ENCODE results near the gene RAB9A. TPM values are rescaled to one million over a fixed set of nuclear protein-coding genes. Genes with fewer than 3 reads are reported as not detected.
"Not testable (repeated sequence)": the region's sequence is repeated elsewhere in the genome, so short reads cannot be mapped to it uniquely, and the experiment has no call there.

RAB9A gene, protein sequence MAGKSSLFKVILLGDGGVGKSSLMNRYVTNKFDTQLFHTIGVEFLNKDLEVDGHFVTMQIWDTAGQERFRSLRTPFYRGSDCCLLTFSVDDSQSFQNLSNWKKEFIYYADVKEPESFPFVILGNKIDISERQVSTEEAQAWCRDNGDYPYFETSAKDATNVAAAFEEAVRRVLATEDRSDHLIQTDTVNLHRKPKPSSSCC
- polyA plus RNA-seq (ENCODE audit: insufficient read length in 4 of 4): 10 to 100 TPM; 25.6 to 31.4 (median 30.2) TPM

- peak; percentile 45 to 60 (median 52) for DNase-seq (ENCODE audit: low read depth in 4 of 4, low spot score in 3 of 4)
Observed at GRCh38 chrX:13688958-13689740, at the start of gene RAB9A. RAB9A (plus strand) TSS chrX:13689128; CDS start chrX:13708747, 19,619 bp downstream.

DNA sequence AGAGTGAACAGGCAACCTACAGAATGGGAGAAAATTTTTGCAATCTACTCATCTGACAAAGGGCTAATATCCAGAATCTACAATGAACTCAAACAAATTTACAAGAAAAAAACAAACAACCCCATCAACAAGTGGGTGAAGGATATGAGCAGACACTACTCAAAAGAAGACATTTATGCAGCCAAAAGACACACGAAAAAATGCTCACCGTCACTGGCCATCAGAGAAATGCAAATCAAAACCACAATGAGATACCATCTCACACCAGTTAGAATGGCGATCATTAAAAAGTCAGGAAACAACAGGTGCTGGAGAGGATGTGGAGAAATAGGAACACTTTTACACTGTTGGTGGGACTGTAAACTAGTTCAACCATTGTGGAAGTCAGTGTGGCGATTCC lies 47.2 kb upstream of the RAB9A start:
- not testable (repeated sequence) for DNase-seq (ENCODE audit: low read depth in 4 of 4, low spot score in 3 of 4)

- no peak for DNase-seq (ENCODE audit: low read depth in 4 of 4, low spot score in 3 of 4)
Observed at GRCh38 chrX:13645464-13646153, 43.3 kb upstream of the RAB9A start.

DNA sequence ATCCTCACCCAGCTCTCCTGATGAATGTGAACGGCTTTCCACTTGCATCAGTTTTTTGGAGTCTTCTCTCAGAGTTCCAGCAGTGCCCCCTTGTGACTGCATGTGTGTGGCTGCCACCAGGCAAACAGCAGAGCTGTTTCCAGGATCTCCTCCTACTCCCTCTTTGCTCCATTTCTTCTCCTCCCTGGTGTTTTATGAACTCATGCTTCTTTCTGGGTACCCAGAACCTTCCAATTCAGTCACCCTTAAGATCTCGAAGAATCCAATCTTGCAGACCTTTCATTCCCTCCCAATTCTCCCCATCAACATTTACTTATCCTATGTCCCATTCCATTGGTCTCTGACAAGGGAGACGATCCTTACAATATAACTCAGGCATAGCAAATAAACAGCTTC lies 42.8 kb upstream of the RAB9A start:
- peak in 1 of 4 donors; percentile 40 for DNase-seq (ENCODE audit: low read depth in 4 of 4, low spot score in 3 of 4)

GRCh38 chrX:13647709-13648212 lies 41.2 kb upstream of the RAB9A start:
- DNase-seq (ENCODE audit: low read depth in 4 of 4, low spot score in 3 of 4): no peak

DNA sequence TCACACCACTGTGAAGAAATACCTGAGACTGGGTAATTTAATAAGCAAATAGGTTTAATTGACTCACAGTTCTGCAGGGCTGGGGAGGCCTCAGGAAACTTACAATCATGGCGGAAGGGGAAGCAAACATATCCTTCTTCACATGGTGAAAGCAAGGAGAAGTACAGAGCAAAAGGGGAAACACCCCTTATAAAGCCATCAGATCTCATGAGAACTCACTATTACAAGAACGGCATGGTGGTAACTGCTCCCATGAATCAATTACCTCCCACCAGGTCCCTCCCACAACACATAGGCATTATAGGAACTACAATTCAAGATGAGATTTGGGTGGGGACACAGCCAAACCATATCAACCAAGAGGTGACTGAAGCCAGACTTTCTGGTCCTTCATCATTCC lies 40.6 kb upstream of the RAB9A start:
- DNase-seq (ENCODE audit: low read depth in 4 of 4, low spot score in 3 of 4): not testable (repeated sequence)

DNA sequence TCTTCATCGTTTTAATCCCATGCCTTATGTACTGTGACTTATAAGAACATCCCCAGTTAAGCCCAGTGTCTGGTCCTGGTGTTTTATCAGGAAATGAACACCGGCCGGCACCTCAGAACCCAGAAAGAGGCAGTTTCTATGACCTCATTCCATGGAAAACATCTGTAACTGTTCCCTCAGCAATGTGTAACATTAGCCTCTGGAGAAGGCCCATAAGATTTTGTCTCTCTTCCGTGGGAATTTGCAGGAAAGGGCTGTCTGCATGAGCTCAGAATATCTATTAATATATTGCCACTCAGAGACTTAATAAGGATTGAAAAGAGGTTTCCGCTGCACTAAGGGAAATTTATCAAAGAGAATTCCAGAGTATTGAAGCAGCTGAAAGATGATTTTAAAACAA lies 39.1 kb upstream of the RAB9A start:
- DNase-seq (ENCODE audit: low read depth in 4 of 4, low spot score in 3 of 4): no peak

DNA sequence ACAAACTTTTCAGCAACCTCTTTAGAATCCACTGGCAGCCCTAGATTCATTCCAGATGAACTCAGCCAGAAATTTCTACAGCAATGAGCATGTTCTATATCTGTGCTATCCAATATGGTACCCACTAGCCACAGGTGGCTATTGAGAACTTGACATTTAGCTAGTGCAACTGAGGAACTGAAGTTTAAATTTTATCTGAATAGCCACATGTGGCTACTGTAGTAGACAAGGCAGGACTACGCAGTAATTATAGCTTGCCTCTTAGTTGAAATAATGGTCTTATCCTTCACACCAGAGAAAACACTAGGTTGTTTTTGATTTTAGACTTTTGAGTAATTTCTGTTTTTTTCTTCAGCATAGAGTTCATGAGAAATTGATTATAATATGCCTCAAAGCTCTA lies 38.6 kb upstream of the RAB9A start:
- DNase-seq (ENCODE audit: low read depth in 4 of 4, low spot score in 3 of 4): no peak

DNA sequence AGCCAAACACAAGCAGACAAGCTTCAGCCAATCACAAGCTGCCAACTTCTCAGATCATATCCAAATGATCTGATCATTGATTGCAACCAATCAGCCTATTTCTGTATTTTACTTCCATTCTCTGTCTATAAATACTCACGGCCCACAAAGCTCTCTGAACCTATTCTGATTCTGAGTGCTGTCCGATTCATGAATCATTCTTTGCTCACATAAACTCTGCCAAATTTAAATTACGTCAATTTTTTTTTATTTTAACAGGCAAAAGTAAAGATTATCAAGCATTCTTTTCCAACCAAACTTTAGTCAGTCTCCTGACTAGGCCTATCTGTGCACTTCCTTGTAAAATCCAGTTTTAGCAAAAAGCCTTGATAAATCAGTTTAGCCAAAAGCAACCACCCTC lies 37.8 kb upstream of the RAB9A start:
- DNase-seq (ENCODE audit: low read depth in 4 of 4, low spot score in 3 of 4): no peak

- DNase-seq (ENCODE audit: low read depth in 4 of 4, low spot score in 3 of 4): no peak
Observed at GRCh38 chrX:13652287-13652793, 36.6 kb upstream of the RAB9A start.

DNA sequence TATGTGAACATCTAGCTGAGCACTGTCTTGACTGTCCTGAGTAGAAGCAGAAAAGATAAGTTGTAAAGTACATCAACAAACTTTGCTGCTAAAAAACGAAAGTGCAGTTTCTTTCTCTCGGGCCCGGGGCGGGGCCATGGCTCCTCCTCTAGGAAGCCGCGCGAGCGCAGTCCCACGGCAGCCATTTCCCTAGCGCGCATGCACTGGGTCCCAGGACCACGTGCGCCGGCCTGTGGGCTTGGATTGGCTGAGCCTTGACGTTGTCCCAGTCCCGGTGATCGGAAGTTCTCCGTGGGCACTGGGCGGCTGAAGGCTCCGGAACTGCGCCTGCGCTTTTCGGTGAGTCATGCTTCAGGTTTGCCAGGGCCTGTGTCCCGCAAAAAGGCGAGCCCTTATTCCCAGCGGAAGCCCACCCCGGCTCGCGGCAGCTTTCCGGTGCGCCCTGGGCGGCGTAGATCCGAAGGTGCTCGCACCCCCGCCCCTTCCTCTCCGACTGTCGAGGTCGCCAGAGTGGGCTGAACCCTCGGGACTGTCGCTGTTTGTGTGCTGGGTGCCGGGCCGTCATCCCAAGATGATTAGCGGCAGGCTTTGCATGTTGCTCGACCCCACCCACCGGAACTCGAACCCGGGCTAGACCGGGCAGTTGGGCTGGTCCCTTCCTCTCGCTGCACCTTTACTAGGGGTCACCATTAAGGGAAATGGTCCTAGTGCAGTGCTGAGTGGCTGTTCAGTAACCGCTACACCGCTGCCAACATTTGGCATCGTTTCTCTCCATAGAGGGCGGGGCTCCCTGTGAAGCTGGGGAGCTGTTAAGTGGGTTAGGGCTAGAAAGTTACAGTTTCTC lies 35.9 kb upstream of the RAB9A start, which contains the start of gene TCEANC:
TCEANC (plus strand) TSS at position 292 of the 844 bp plus-strand sequence. CDS start 9,368 bp downstream, outside the sequence.
- DNase-seq (ENCODE audit: low read depth in 4 of 4, low spot score in 3 of 4): peak; percentile 77 to 88 (median 82)

GRCh38 chrX:13654116-13654515 lies 34.8 kb upstream of the RAB9A start:
- DNase-seq (ENCODE audit: low read depth in 4 of 4, low spot score in 3 of 4): no peak

DNA sequence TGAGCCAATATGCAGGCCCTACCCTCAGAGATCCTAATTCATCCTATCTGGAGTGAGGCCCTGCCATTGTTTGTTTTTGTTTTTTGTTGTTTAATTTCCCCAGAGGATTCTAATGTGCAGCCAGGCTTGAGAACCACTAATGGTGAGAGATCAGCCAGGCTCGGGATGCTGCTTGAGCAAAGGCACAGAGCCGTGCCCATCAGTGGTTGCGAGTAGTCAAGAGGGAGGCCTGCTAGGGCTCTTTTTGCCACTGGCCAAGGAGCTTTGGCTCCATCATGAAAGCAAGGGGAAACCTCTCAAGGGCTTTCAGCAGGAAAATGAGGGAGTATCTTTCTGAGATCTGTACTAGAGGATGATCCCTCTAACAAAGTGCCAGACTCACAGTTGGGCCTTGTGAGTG lies 33.3 kb upstream of the RAB9A start:
- DNase-seq (ENCODE audit: low read depth in 4 of 4, low spot score in 3 of 4): no peak

- DNase-seq (ENCODE audit: low read depth in 4 of 4, low spot score in 3 of 4): no peak
Observed at GRCh38 chrX:13658602-13659001, 30.3 kb upstream of the RAB9A start.

DNA sequence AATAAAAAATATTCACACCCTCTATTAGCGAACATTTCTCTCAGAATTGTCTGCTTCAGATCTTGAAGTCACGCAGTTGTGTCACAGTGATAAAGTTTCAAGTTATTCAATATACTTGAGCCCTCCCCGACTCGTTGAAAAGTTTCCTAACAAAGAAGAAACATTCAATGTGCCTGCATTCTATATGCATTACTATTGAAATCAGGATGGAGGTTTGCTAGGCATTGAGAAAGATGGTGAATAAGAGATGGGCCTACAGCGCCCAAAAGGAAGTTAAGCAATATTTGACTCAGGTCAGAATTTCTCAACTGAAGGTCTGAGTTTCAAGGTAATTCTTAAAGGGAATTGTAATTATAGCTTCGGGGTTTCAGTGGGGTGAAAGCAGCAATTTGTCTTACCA lies 29.9 kb upstream of the RAB9A start:
- DNase-seq (ENCODE audit: low read depth in 4 of 4, low spot score in 3 of 4): no peak

DNA sequence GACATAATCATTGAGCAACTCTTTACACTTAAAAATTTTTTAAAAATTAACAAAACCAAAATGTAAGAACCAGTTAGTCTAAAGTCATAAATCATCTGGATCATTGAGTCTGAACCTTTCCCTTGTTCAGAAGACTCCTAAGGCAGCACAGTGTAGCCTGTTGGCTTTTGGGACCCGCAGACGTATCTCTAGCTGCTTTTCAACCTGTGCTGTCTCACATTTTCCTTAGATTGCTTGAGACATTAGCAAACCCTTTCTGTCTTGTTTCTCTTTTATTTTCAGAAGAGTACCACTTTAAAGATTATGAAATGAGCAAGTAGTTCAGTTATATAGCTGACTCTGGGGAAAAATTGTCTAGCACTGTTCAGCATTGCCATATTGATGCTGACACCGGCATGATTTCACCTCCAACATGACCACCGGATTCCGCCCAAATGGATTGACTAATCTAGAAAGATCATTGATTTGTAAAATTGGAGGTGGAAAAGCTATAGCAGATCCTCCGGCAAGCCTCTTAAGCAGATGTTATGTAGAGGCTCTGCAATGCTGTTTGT lies 27.1 kb upstream of the RAB9A start:
- DNase-seq (ENCODE audit: low read depth in 4 of 4, low spot score in 3 of 4): no peak

- no peak for DNase-seq (ENCODE audit: low read depth in 4 of 4, low spot score in 3 of 4)
Observed at GRCh38 chrX:13662355-13662791, 26.6 kb upstream of the RAB9A start.

- DNase-seq (ENCODE audit: low read depth in 4 of 4, low spot score in 3 of 4): no peak
Observed at GRCh38 chrX:13664020-13664419, 24.9 kb upstream of the RAB9A start.

- DNase-seq (ENCODE audit: low read depth in 4 of 4, low spot score in 3 of 4): no peak
Observed at GRCh38 chrX:13666836-13667235, 22.1 kb upstream of the RAB9A start.

- DNase-seq (ENCODE audit: low read depth in 4 of 4, low spot score in 3 of 4): no peak
Observed at GRCh38 chrX:13667919-13668318, 21.0 kb upstream of the RAB9A start.

All from right renal pelvis (tissue), 4 donors.